Measurements from ENCODE around the gene PPM1F.

PPM1F gene

GRCh38 chr22:21975273-21975672 is 22.6 kb upstream of the PPM1F start:
- DNase-seq, result no peak

DNA sequence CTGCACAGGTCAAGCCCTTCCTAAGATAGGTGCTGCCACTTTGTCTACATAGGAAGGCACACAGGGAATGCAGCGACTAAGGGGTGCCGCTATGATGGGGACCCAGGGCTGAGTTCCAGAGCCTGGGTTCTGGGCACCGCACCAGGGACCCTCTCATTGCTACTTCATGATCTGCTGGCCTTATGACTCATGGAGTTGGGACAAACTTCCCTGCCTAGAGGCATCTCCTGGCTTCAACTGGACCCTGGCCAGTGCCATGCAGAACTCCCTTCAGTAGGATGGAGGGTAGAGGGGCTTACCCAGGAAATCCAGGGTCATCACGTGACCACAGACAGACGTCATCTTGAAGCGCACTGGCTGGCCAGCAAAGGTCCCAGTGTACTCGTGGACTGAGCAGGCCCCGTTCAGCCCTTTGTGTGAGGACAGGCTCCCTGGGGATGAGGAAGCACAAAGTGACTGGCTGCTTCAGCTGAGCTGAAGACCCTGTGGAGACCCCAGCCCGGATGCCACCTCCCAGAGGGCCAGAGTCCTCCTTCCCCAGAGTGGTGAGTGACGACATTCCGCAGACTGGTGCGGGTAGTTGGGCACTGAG is 21.5 kb upstream of the PPM1F start:
- no peak for DNase-seq

DNA sequence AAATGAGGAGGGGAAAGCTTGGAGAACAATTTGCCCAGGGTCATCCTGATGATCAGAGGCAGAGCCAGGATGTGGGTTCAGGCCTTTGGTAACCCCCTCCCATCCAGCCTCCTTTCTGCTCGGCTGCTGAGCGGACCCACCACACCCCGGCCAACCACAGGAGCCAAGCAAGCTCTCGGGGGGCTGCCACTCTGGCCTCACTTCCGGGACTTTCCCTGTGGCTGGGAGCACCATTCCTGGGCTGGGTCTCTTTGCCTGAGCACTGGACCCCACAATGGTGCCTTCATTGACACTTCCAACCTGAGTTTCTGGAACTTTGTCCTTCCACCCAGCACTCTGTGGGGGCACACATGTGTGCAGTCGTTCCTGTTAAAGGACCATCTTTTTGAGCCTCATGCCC is 20.2 kb upstream of the PPM1F start:
- no peak for DNase-seq

DNA sequence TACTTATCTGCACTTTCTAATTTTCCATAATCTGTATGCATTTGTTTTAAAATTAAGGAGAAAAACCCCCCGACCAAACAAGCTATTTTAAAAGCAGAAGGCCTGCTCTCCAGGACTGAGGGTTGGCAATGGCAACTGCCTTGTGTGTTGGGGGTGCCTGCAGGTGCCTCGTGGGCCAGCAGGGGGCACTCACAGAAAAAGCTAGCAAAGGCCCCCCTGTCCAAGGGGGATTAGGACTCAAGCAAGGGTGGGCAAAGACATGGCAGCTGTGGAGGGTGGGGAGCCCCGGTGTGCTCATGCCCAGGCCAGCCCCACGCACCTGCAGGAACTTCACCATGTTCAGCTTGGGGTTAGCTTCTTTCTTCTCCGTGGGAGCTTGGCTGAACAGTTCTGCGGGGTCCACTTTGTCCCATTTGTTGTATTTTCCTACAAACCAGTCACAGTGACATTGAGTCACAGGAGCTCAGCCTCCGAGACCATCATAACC is 19.7 kb upstream of the PPM1F start:
- DNase-seq, result peak; percentile 82

- DNase-seq, result no peak
Measured at GRCh38 chr22:21971858-21972275, 19.2 kb upstream of the PPM1F start.

- DNase-seq, result no peak
Measured at GRCh38 chr22:21970800-21971617, 18.4 kb upstream of the PPM1F start.

DNA sequence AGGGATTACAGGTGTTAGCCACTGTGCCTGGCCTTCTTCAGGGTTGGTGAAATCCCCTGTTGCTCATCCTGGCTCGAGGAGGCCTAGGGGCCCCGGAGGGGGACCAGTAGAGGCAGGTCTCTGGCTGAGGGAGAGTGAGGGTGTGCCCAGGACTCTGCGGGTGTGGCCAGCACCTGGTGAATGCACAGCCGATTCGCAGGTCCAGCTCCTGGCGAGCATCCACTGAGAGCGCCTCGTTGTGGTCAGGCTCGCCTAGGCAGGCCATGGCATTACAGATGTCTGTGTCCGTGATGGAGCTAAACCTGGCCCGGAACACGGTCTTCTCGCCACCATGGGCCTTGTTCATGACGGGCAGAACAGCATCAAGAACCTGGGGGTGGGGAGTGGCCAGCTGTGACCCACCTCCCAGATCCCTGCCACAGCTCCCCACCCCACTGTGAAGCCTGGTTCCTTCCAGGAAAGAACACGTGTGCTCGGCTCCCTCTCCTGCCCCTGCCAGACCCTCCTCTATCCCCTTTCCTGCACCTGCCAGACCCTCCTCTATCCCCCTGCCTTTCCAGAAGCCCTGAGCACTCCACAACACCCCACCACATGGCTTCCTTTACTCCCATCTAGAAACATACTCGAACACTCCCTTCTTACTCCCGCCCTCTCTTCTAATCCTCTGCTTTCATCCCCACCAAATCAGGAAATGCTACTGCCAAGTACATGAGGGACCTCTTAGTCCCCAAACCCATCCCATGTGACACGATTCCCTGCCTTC is 17.6 kb upstream of the PPM1F start:
- DNase-seq, result no peak

DNA sequence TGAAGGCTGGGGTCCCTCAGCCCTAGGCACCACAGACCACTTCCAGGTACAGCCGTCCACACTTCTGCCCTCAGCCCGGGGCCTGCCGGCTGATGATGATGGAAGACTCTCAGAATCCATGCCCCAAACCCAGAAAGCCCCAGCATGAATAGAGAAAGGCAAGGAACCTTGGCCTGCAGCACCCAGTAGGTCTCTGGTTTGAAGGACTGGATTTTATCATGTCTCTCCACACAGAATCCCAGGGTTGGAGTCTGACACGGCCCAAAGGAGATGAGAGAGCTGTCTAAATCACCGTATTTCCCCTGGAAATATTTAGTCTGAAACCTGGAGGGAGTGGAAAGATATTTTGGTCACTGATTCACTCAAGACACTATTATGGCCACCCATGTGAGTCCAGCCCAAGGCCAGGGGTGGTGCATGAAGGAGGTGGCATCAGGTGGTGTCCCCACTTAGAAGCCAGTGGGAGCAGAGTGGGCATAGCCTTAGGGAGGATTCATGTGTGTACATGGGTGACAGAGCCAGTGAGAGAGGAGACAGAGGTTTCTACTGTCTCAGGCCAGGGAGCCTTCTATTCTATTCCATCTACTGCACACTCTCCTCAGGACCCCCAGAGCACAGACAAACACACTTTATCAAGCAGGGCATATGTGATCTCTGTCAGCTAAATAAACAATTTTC is 15.9 kb upstream of the PPM1F start:
- DNase-seq, result no peak

DNA sequence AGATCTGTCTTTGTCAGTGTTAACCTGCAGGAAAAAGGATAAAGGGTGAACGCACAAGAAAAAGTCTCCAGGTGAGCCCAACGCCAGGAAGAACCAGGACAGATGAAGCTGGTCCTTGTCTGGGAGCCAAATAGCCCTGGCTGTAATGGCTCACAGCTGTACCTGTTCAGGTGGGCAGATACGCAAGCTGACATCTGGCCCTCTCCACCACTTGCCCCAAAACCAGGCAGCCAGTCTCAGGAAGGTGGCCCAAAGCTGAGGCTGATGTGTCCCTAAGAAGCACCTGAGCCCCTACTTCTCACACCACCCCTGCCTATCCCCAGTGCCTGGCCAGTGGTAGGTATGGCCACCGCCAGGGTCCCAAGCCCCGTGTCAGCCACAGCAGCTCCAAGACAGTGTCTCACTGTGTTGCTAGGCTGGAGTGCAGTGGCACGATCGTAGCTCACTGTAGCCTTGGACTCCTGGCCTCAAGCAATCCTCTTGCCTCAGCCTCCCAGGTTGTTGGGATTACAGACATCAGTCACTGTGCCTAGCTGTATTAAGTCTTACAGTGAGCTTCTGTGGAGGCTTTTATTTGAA is 15.1 kb upstream of the PPM1F start:
- DNase-seq, result no peak

DNA sequence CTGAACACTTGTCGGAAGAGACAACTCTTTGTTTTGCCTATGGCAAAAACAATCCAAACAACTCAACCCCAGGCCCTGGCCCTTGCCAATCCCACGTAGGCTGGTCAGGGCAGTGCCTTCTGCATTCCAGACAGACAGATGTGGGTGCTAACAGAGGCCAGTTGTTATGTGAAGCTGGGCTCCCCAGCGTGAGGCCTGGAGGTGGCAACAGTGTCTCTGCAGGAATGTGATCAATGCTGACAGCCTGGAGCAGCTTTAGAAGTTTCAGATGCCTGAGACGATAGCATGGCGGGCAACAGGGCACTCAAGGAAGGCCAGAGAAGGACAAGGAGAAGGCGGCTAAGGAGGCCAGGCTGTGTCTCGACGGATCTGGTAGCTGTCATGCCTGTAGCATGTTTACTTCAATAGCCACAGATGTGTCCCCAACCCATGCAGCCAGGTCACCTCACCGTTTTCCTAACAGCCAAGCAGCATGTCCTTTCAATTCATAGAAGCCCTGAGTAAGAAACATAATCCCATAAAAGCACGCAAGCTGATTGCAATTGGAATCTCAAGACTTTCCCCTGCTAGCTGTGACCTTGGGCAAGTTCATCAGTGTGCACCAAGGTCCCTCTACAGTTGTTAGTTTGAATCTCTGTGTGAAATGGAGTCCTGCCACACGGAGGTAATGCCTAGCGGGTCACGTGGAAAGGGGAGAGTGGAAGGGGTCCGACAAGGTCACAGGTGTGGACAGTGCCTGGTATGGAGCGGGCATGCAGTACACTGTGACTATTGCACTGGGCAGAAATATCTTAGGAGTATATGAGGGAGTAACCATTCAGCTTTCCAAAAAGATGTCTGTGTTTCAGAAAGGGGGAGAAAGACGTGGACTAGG is 14.2 kb upstream of the PPM1F start:
- no peak for DNase-seq

- DNase-seq, result no peak
Measured at GRCh38 chr22:21965762-21966288, 13.2 kb upstream of the PPM1F start.

DNA sequence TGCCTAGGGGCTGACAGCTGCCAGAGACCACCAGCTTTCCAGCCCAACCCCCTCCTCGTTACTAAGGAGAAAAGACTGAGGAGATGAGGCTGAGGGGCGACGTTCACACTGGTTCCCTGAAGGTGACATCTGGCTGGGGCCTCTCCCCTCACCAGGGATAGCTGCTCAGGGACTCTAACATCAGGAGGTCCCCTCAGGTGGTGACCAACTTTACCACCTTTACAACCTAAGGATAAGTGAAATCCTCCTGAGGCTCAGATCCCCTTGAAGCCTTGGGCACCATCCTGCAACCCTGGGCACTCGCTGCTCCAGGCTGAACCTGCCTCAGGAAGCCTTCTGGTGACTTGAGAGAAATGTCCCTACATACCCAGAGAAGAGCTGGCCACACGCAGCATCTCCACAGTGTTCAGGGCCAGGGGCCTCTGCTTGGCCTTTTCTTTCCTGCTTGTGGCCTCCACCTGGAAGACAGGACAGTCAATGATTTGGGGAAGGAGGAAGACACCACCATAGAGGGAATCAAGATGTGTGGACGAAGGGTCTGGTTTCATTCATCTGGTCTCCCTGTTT is 12.4 kb upstream of the PPM1F start:
- no peak for DNase-seq

GRCh38 chr22:21964234-21964633 is 11.6 kb upstream of the PPM1F start:
- no peak for DNase-seq

DNA sequence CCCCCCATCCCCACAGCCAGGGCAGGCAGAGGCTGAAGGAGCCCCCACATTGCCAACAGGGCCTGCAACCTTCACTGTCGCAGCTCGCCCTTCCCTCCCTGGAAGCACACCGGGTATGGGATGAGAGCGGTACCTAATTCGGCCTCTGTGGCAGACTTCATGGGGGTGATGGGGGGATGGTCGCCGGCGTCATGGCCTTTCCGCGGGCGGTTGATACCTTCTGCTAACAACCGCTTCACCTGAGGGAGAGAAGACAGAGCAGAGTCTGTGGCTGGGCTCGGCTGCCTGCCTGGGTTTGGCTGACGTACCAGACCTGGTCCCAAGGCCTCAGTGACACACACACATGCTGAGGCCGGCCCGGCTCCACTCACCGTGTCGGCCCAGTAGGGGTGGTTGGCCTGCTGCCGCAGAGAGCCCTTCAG is 11.2 kb upstream of the PPM1F start:
- no peak for DNase-seq

DNA sequence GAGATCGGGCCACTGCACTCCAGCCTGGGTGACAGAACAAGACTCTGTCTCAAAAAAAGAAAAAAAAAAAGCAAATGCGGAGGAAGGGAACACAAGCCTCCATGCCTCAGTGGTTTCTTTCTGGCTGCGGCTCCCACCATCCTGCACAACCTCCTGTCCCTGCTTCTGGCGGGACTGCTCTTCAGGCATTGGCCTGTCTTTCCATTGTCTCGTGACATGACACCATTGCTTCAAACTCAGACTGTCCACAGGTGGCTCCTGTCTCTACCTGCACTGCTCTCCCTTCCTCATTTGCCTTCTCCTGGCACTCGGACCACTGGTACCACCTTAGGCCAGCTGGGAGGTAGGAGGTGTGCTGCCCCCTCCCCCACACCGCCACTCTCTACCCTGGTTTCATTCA is 10.6 kb upstream of the PPM1F start:
- DNase-seq, result no peak

DNA sequence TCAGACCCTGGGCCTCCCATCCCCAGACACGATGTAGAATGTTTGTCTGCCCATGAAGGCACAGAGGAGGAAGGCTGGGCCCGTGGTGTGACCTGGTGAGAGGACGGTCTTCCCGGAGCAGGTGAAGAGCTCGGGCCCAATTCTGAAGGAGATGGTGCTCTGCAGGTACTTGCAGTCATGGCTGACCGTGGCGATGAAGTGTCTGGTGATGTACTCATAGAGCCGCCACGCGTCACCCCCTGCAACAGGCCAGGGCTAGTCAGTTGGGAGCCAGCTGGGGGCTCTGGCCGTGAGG is 10.0 kb upstream of the PPM1F start:
- DNase-seq, result no peak

DNA sequence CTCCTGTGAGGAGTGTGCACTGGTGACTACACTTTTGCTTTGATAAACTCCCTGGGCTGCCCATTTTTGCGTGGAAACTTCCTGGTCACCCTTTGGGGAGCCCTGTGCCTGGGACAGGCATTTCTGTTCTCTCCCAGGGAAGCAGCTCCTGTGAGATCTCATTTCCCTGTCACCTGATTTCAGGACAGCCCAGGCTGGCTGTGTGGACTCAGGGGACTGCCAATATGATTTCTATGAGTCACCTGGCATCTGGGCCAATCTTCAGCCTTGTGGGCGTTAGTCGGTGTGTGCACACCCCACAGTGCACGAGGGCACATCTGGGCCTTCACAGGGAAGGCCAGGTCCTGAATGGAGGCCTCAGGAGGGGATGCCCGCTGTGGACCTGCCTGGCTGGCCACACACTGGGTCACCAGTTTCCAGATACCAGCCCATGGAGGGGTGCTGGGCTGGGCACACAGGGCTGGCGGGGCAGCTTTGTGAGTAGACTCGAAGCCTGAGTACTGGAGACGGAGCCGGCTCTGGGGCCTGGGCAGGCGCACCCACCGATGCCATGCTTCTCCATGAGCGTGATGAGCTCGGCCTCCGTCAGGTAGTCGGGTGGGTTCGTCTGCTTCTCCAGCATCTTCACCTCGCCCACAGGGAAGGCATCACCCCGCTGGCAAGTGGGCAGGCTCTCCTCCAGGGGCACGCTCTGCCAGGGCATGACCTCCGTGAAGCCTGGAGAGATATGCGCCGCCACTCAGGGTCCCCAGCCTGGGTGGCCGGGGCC is 9.4 kb upstream of the PPM1F start:
- DNase-seq, result no peak

DNA sequence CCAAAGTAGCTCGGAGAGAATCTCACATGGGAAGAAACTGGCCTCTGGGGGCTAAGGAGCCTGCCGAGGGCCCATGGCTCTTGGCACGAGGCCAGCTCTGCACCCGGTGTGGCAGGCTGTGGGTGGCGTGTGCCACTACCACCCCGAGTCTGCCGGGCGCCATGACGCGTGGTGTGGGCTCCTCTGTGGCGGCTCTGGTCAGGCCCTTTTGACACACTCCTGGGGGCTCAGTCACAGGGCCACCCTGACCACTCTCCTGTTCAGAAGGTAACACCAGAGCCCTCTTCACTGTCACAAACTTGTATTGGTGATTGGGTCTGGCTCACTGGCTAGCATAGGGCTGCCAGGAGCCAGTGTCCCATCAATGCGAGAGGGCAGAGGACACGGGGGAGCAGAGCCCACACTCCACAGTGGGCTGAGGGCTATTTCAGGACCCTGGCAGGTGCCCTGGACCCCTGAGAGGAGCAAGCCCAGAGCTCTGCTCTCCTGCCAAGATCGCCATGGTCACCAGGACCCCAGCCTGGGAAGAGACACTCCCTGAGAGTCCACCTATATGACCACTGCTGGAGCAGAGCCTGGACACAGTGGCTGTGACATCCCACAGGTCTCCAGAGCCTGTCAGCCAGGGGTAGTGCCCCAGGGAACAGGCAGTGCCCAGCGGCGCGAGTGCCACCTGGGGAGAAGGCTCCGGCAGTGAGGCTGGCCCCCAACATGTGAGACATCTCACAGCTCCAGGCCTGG is 8.6 kb upstream of the PPM1F start:
- DNase-seq, result no peak

- no peak for DNase-seq
Measured at GRCh38 chr22:21960200-21961126, 7.8 kb upstream of the PPM1F start.

Data from activated effector memory CD4-positive, alpha-beta T cell treated with anti-CD3 and anti-CD28 coated beads, Interleukin-2, amount 50 U/mL, for 16 hours (primary cell).